Measurements from ENCODE around the gene MYLK2. TPM values are rescaled to one million over a fixed set of nuclear protein-coding genes. Genes with fewer than 3 reads are reported as not detected.

The MYLK2 gene
- polyA plus RNA-seq, 1 donor (not counting 4 experiments of a cell fraction or from before 2014, with no cell fraction given): 0.05 TPM

DNA sequence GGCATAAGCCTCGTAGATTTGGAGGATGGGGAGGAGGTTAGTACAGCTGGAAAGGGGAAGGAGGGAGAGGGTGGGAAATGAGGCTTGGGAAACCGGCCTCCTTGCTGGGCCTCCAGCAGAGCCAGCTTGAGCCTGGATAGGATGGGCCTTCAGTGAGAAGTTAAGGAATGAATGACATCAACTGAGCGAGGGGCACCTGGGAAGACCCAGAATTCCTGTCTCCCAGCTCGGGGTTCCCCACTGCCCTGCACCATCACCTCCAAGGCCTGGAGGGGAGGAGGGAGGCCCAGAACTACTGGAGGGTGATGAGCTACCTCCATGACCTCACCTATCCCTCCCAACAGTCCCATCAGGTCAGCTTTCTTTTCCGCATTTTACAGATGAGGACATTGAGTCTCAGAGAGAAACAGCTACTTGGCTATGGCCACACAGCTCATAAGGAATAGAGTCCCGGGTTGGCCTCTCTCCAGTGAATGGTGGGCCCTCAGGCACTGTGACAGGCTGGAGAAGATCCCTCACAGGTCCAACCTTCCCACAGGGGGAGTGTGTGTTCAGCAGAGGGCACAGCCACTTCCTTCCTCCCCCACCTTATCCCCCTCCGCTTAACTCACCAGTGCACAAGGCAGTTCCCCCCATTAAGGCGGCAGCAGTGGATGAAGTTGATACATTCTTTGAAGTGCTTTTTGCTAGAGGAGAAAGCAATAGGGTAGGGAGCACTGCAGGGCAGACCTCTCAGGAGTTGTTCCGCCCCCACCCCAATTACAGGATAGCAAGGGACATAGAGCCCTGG lies 44.3 kb downstream of the MYLK2 start:
- Histone ChIP-seq H3K9me1 (ENCODE audit: control insufficient read depth, extremely low read depth, insufficient read depth, low read length) (no peaks in the 10 kb centered on the region), H3K9me3 (ENCODE audit: control insufficient read depth, low read depth, low read length) (no peaks in the 10 kb centered on the region), H3K27ac (ENCODE audit: control insufficient read depth, insufficient read depth, low read length) (no peak overlapping the region), H2AFZ (ENCODE audit: control insufficient read depth, low read length) (no peak overlapping the region), H3K36me3 (ENCODE audit: control insufficient read depth in 2 of 2, extremely low read depth in 1 of 2, insufficient read depth in 2 of 2, low read length in 2 of 2) (no peaks in the 10 kb centered on the region), H4K20me1 (ENCODE audit: control insufficient read depth, extremely low read depth, insufficient read depth, low read length) (no peaks in the 10 kb centered on the region), H3K27me3 (ENCODE audit: control insufficient read depth, extremely low read depth, insufficient read depth, low read length) (peaks cover 49% of the 10 kb centered on the region), H3K4me1 (ENCODE audit: control insufficient read depth, extremely low read depth, insufficient read depth, low read length) (peaks cover 2% of the 10 kb centered on the region), H3K9ac (ENCODE audit: control insufficient read depth, extremely low read depth, insufficient read depth, low read length) (no peak overlapping the region), H3K4me3 (ENCODE audit: control insufficient read depth in 2 of 3, extremely low read depth in 1 of 3, insufficient read depth in 2 of 3, low read depth in 1 of 3, low read length in 3 of 3) (no peak overlapping the region), H3K79me2 (ENCODE audit: control insufficient read depth, insufficient read depth, low read length) (no peaks in the 10 kb centered on the region), H3K4me2 (ENCODE audit: control insufficient read depth, extremely low read depth, insufficient read depth, low read depth, low read length) (no peak overlapping the region)
- dilution Hi-C loops (cut with MboI; ENCODE audit: extremely low pct_ligation_motif_present, low sequenced_read_pairs): no loop called here
- TF ChIP-seq, protein P1, sequence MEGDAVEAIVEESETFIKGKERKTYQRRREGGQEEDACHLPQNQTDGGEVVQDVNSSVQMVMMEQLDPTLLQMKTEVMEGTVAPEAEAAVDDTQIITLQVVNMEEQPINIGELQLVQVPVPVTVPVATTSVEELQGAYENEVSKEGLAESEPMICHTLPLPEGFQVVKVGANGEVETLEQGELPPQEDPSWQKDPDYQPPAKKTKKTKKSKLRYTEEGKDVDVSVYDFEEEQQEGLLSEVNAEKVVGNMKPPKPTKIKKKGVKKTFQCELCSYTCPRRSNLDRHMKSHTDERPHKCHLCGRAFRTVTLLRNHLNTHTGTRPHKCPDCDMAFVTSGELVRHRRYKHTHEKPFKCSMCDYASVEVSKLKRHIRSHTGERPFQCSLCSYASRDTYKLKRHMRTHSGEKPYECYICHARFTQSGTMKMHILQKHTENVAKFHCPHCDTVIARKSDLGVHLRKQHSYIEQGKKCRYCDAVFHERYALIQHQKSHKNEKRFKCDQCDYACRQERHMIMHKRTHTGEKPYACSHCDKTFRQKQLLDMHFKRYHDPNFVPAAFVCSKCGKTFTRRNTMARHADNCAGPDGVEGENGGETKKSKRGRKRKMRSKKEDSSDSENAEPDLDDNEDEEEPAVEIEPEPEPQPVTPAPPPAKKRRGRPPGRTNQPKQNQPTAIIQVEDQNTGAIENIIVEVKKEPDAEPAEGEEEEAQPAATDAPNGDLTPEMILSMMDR (optimal IDR thresholded peaks at IDR 0.05 in 1 of 3, IDR thresholded peaks at IDR 0.05 in 1 of 3, conservative IDR thresholded peaks at IDR 0.05 in 1 of 3; ENCODE audit: extremely low read depth in 1 of 3, insufficient read depth in 2 of 3, low read length in 3 of 3): no peak
- TF ChIP-seq EZH2 (IDR thresholded peaks at IDR 0.05; ENCODE audit: low read length): no peak
- no peak for DNase-seq (ENCODE audit: low read depth, low spot score)
- FAIRE-seq: no peak

DNA sequence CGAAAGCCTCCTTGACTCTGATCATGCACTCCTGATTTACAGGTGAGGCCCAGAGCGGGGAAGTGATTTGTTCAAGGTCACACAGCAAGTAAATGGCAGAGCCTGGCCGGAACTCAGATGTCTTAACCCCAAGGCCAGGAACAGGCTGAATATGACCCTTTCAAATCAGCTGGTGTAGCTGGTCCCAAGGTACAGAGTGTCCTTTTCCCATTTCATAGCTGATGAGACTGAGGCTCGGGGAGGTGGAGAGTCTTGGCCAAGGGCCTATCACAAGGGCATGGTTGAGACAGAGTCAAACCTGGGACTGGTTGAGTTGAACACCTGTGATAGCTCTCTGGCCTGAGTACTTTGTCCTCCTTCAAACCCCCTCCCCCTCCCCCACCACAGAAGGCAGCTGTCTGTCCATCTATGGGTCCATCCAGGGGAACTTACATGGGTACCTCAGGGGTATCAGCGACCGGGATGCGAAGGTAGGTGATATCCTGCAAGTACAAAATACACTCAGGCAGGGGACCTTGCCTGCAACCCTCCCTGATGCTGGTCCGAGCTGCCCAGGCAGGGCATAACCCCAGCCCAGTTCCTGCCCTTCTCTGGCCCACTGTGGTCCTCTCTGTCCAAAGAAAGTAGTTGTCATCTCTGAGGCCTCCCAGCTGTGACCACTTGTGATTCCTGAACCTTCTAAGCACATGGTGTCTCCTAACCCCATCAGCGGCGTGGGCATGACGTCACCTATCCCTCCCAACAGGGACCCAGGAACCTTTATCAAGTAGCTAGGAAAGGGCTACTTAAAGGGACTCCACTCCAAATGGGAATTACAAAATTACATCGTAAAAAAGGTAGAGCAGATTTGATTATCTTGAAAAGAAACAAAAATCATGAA lies 45.6 kb downstream of the MYLK2 start:
- Histone ChIP-seq H3K4me3 (ENCODE audit: control insufficient read depth in 2 of 3, extremely low read depth in 1 of 3, insufficient read depth in 2 of 3, low read depth in 1 of 3, low read length in 3 of 3) (no peak overlapping the region), H3K27me3 (ENCODE audit: control insufficient read depth, extremely low read depth, insufficient read depth, low read length) (peaks cover 48% of the 10 kb centered on the region), H3K9ac (ENCODE audit: control insufficient read depth, extremely low read depth, insufficient read depth, low read length) (no peak overlapping the region), H3K4me1 (ENCODE audit: control insufficient read depth, extremely low read depth, insufficient read depth, low read length) (peaks cover 2% of the 10 kb centered on the region), H3K36me3 (ENCODE audit: control insufficient read depth in 2 of 2, extremely low read depth in 1 of 2, insufficient read depth in 2 of 2, low read length in 2 of 2) (no peaks in the 10 kb centered on the region), H3K9me1 (ENCODE audit: control insufficient read depth, extremely low read depth, insufficient read depth, low read length) (no peaks in the 10 kb centered on the region), H3K4me2 (ENCODE audit: control insufficient read depth, extremely low read depth, insufficient read depth, low read depth, low read length) (no peak overlapping the region), H2AFZ (ENCODE audit: control insufficient read depth, low read length) (no peak overlapping the region), H3K27ac (ENCODE audit: control insufficient read depth, insufficient read depth, low read length) (no peak overlapping the region), H4K20me1 (ENCODE audit: control insufficient read depth, extremely low read depth, insufficient read depth, low read length) (no peaks in the 10 kb centered on the region), H3K9me3 (ENCODE audit: control insufficient read depth, low read depth, low read length) (no peaks in the 10 kb centered on the region), H3K79me2 (ENCODE audit: control insufficient read depth, insufficient read depth, low read length) (no peaks in the 10 kb centered on the region)
- dilution Hi-C loops (cut with MboI; ENCODE audit: extremely low pct_ligation_motif_present, low sequenced_read_pairs): no loop called here
- DNase-seq (ENCODE audit: low read depth, low spot score) (no peak), FAIRE-seq (no peak)
- no peak for TF ChIP-seq EZH2 (IDR thresholded peaks at IDR 0.05; ENCODE audit: low read length)
- TF ChIP-seq, protein P1 (optimal IDR thresholded peaks at IDR 0.05 in 1 of 3, IDR thresholded peaks at IDR 0.05 in 1 of 3, conservative IDR thresholded peaks at IDR 0.05 in 1 of 3; ENCODE audit: extremely low read depth in 1 of 3, insufficient read depth in 2 of 3, low read length in 3 of 3): no peak

All from keratinocyte (primary cell).